Mucosa of stomach (tissue), 1 donor: ENCODE measurements around the gene VAC14.
"Not testable (repeated sequence)": the region's sequence is repeated elsewhere in the genome, so short reads cannot be mapped to it uniquely, and the experiment has no call there.

Experiments
- H3K27me3 ChIP-seq: one replicate; pipeline ENCODE4 v1.7.0; 2013; ENCODE audit warnings: mild to moderate bottlenecking, low read length; ENCODE audit not compliant: control insufficient read depth, insufficient read depth
- H3K36me3 ChIP-seq: one replicate; pipeline ENCODE4 v1.7.0; 2013; ENCODE audit warnings: low read length; ENCODE audit not compliant: control insufficient read depth, insufficient read depth
- H3K4me1 ChIP-seq: one replicate; pipeline ENCODE4 v1.7.0; 2013; ENCODE audit warnings: mild to moderate bottlenecking, low read length; ENCODE audit not compliant: control insufficient read depth, insufficient read depth
- H3K4me3 ChIP-seq: one replicate; pipeline ENCODE4 v1.7.0; 2013; ENCODE audit warnings: low read length
- H3K9ac ChIP-seq: one replicate; pipeline ENCODE4 v1.7.0; 2013; ENCODE audit warnings: mild to moderate bottlenecking, low read length, moderate library complexity
- H3K9me3 ChIP-seq: one replicate; pipeline ENCODE4 v1.7.0; 2013; ENCODE audit warnings: mild to moderate bottlenecking, low read length, moderate library complexity; ENCODE audit not compliant: control insufficient read depth
- donor health status: Pancreatic carcinoma.

The VAC14 gene

GRCh38 chr16:70800781-70801480, at the start of gene VAC14:
TSS of gene VAC14 (minus strand) at chr16:70801158. CDS start at chr16:70800900, 258 bp downstream.
- H3K9ac ChIP-seq = peak within 1 kb of the TSS; percentile 86
- no peaks in the 10 kb centered on the region for H3K9me3 ChIP-seq
- H3K27me3 ChIP-seq = no peaks in the 10 kb centered on the region

GRCh38 chr16:70823498-70824118, 22.6 kb upstream of the VAC14 start:
- H3K4me3 ChIP-seq, H3K36me3 ChIP-seq, H3K9me3 ChIP-seq, H3K4me1 ChIP-seq, H3K27me3 ChIP-seq, H3K9ac ChIP-seq: not testable (repeated sequence)

More at GRCh38 chr16:70800781-70801480, at the start of gene VAC14:
- no peaks in the 10 kb centered on the region for H3K36me3 ChIP-seq
- H3K4me1 ChIP-seq = no peaks in the 10 kb centered on the region
- peak within 1 kb of the TSS; percentile 88 for H3K4me3 ChIP-seq

DNA sequence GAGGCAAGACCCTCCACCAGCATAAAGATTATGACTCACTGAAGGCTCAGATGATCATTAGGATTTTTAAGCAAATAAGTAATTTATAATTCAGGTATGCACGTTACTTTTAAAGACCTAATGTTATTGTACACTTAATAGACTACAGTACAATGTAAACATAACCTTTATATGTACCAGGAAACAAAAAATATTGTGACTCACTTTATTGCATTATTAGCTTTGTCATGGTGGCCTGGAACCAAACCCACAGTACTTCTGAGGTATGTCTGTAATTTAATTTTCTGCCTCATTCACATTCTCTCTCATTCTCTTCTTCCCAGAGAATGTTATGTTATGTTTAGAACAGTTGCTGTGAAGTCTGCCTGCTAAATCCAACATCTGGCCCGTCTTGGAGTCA, 21.8 kb upstream of the VAC14 start:
- not testable (repeated sequence) for H3K9me3 ChIP-seq, H3K36me3 ChIP-seq, H3K27me3 ChIP-seq, H3K9ac ChIP-seq, H3K4me1 ChIP-seq, H3K4me3 ChIP-seq

- H3K9me3 ChIP-seq, H3K27me3 ChIP-seq, H3K4me1 ChIP-seq, H3K4me3 ChIP-seq, H3K36me3 ChIP-seq, H3K9ac ChIP-seq: not testable (repeated sequence)
Measured at GRCh38 chr16:70818088-70818487, 17.1 kb upstream of the VAC14 start.

GRCh38 chr16:70809392-70810060, 8.6 kb upstream of the VAC14 start:
- no peaks in the 10 kb centered on the region for H3K4me1 ChIP-seq
- no peaks in the 10 kb centered on the region for H3K9me3 ChIP-seq
- no peak overlapping the region for H3K9ac ChIP-seq
- H3K36me3 ChIP-seq = no peaks in the 10 kb centered on the region
- H3K4me3 ChIP-seq = no peak overlapping the region
- H3K27me3 ChIP-seq = peaks cover 4% of the 10 kb centered on the region

DNA sequence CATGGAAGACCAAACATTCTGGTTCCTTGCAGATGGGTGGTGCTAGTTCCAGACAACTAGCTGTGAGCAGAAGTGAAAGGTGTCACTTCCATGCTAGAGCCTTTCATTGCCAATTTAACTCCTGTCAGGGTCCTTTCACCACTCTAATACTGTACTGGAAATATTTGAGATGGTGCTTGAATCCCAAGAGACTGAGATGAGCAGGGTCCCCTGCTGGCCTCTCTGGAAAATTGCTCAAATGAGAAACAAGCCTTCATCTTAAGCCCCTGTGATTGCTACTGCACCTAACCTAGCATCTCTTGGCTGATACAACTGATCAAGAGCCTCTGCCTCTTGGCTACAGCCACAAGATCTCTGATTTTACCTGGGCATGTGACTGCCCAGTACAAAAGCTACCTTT, 7.4 kb upstream of the VAC14 start:
- no peaks in the 10 kb centered on the region for H3K9me3 ChIP-seq
- no peaks in the 10 kb centered on the region for H3K4me1 ChIP-seq
- no peak overlapping the region for H3K4me3 ChIP-seq
- H3K27me3 ChIP-seq = peaks cover 4% of the 10 kb centered on the region
- no peak overlapping the region for H3K9ac ChIP-seq
- H3K36me3 ChIP-seq = no peaks in the 10 kb centered on the region

DNA sequence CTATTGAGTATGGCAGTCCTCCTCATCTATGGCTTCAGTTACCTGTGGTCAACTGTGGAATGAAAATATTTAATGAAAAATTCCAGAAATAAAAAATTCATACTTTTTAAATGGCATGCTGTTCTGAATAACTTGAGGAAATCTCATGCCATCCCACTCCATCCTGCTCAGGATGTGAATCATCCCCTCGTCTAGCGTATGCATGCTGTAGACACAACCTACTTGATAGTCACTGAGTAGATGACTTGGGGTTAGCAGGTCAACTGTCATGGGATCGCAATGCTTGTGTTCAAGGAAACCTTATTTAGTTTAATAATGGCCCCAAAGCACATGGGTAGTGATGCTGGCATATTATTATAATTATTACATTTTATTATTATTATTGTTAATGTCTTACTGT, 4.8 kb upstream of the VAC14 start:
- H3K4me3 ChIP-seq = no peak overlapping the region
- H3K4me1 ChIP-seq = no peaks in the 10 kb centered on the region
- no peaks in the 10 kb centered on the region for H3K36me3 ChIP-seq
- H3K9me3 ChIP-seq = no peaks in the 10 kb centered on the region
- H3K9ac ChIP-seq = no peak overlapping the region
- H3K27me3 ChIP-seq = peaks cover 4% of the 10 kb centered on the region

DNA sequence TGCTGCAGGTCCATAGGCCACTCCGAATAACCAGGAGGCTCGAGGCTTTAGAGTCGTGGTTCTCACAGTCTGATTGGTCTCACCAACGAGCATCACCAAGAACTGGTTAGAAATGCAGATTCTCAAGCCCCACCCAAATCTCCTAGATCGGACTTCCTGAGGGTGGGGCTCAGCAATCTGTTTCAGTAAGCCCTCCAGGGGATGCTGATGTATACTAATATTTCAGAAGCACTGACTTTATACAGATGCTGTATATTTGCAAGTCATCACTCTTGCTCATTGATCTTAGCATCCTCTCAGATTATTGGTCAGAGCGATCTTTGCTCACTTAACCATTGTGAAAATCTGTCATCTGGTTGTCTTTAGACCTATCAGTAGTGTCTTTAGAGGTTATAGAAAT, 4.4 kb upstream of the VAC14 start:
- Histone ChIP-seq H3K9me3 (no peaks in the 10 kb centered on the region), H3K9ac (no peak overlapping the region), H3K4me3 (no peak overlapping the region), H3K36me3 (no peaks in the 10 kb centered on the region), H3K27me3 (peaks cover 4% of the 10 kb centered on the region), H3K4me1 (no peaks in the 10 kb centered on the region)

GRCh38 chr16:70804734-70805169, 3.8 kb upstream of the VAC14 start:
- Histone ChIP-seq H3K27me3 (peaks cover 4% of the 10 kb centered on the region), H3K9me3 (no peaks in the 10 kb centered on the region), H3K4me1 (no peaks in the 10 kb centered on the region), H3K4me3 (no peak overlapping the region), H3K36me3 (no peaks in the 10 kb centered on the region), H3K9ac (no peak overlapping the region)

- Histone ChIP-seq H3K9me3 (no peaks in the 10 kb centered on the region), H3K27me3 (peaks cover 4% of the 10 kb centered on the region), H3K4me1 (no peaks in the 10 kb centered on the region), H3K4me3 (no peak overlapping the region), H3K9ac (no peak overlapping the region), H3K36me3 (no peaks in the 10 kb centered on the region)
Measured at GRCh38 chr16:70804153-70804733, 3.3 kb upstream of the VAC14 start.

- no peak overlapping the region for H3K9ac ChIP-seq
- H3K9me3 ChIP-seq = no peaks in the 10 kb centered on the region
- H3K36me3 ChIP-seq = no peaks in the 10 kb centered on the region
- H3K27me3 ChIP-seq = peaks cover under 1% of the 10 kb centered on the region
- H3K4me1 ChIP-seq = no peaks in the 10 kb centered on the region
- no peak overlapping the region for H3K4me3 ChIP-seq
Measured at GRCh38 chr16:70803319-70803718, 2.4 kb upstream of the VAC14 start.

DNA sequence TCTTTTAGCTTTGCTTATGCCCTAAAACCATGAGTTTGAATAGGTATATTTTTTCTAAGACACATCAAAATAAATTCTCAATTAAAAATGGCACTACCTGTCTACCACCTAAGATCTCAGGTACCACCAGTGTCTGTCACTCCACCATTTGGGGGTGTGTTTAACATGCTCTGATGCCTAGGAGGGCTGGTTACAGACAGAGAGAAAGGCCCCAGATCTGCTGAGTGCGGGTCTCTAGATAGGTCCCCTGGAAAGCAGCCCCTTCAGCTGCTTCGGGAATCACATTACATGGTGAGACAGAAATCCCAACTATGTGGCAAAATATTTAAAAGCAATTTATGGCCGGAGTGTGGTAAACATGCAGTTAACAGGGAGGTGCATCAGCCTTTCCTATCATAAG, 653 bp upstream of the VAC14 start:
- Histone ChIP-seq H3K9me3 (no peaks in the 10 kb centered on the region), H3K4me3 (no peak overlapping the region), H3K9ac (no peak overlapping the region)

More for the DNA sequence above, 653 bp upstream of the VAC14 start:
- no peaks in the 10 kb centered on the region for H3K4me1 ChIP-seq
- H3K36me3 ChIP-seq = no peaks in the 10 kb centered on the region
- H3K27me3 ChIP-seq = no peaks in the 10 kb centered on the region
